PC-9 (cell line): ENCODE data around the gene NPR2. TPM values are rescaled to one million over a fixed set of nuclear protein-coding genes. Genes with fewer than 3 reads are reported as not detected.

Experiments used
- BruUV-seq: library from RNA; stranded (reverse); fragments of 400-500 nt; replicated peaks from 2 replicates; lab custom pipeline; 2021; lab: Mats Ljungman, UMichigan
- CTCF ChIA-PET: fragments of 300-600 bp; sonication (Branson Sonifier 250); formaldehyde crosslinking; loops from one replicate; lab custom pipeline; 2022; ENCODE audit warnings: antibody characterized with exemption; lab: Charles Lee
- POLR2A ChIA-PET: fragments of 300-600 bp; sonication (Branson Sonifier 250); formaldehyde crosslinking; loops from one replicate; lab custom pipeline; 2022; ENCODE audit warnings: antibody characterized with exemption; ENCODE audit not compliant: unreplicated experiment; lab: Charles Lee
- DNase-seq, 2 experiments: peaks; one replicate each; pipeline versions ENCODE4 v3.0.0 to v3.0.0-alpha.2; 2015 to 2022; ENCODE audit warnings: mixed read lengths in 1 of 2
- H2AFZ ChIP-seq: fragments of 200-600 bp; sonication (generic); 2 replicates; pipeline ENCODE4 v1.8.1; 2017; ENCODE audit warnings: antibody characterized with exemption
- H3F3A ChIP-seq: fragments of 200-600 bp; sonication (generic); 2 replicates; pipeline ENCODE4 v1.8.1; 2017; ENCODE audit warnings: antibody characterized with exemption, mild to moderate bottlenecking, low read depth; ENCODE audit not compliant: insufficient read depth
- H3K27ac ChIP-seq: fragments of 200-600 bp; sonication (generic); 2 replicates; pipeline ENCODE4 v1.6.1; 2016; ENCODE audit warnings: mixed run types
- H3K27me3 ChIP-seq: fragments of 200-600 bp; sonication (generic); 2 replicates; pipeline ENCODE4 v1.6.1; 2016; ENCODE audit warnings: low read depth, mixed run types; ENCODE audit not compliant: insufficient read depth
- H3K36me3 ChIP-seq: fragments of 200-600 bp; sonication (generic); 2 replicates; pipeline ENCODE4 v1.6.1; 2016; ENCODE audit warnings: low read depth, mixed run types
- H3K4me1 ChIP-seq: fragments of 200-600 bp; sonication (generic); replicated peaks from 2 replicates; pipeline ENCODE4 v1.6.1; 2016; ENCODE audit warnings: mixed run types; ENCODE audit not compliant: insufficient read depth
- H3K4me2 ChIP-seq: fragments of 200-600 bp; sonication (generic); 2 replicates; pipeline ENCODE4 v1.6.1; 2017; ENCODE audit warnings: mixed run types
- H3K4me3 ChIP-seq: fragments of 200-600 bp; sonication (generic); 2 replicates; pipeline ENCODE4 v1.6.1; 2016; ENCODE audit warnings: mixed run types
- H3K79me2 ChIP-seq: fragments of 200-600 bp; sonication (generic); 2 replicates; pipeline ENCODE4 v1.6.1; 2017; ENCODE audit warnings: low read depth, mixed run types
- H3K9me2 ChIP-seq: fragments of 200-600 bp; sonication (generic); 2 replicates; pipeline ENCODE4 v1.8.1; 2017; ENCODE audit warnings: mild to moderate bottlenecking; ENCODE audit not compliant: insufficient read depth
- H3K9me3 ChIP-seq: fragments of 200-600 bp; sonication (generic); 2 replicates; pipeline ENCODE4 v1.8.1; 2016; ENCODE audit warnings: low read depth; ENCODE audit not compliant: insufficient read depth
- H4K20me1 ChIP-seq: fragments of 200-600 bp; sonication (generic); 2 replicates; pipeline ENCODE4 v1.8.1; 2017; ENCODE audit not compliant: insufficient read depth
- EZH2 ChIP-seq: fragments of 200-600 bp; sonication (generic); IDR thresholded peaks from 2 replicates; pipeline ENCODE4 v1.8.0; 2017; ENCODE audit warnings: antibody characterized with exemption, low read depth
- intact Hi-C: fragments of 100-400 bp; cut with micrococcal nuclease; formaldehyde crosslinking; loops from one replicate; pipeline ENCODE4 v1.10.0; 2022; ENCODE audit not compliant: unreplicated experiment
- total RNA-seq: library from RNA; stranded (reverse); gene quantifications from 2 replicates; pipeline ENCODE4 v1.2.3, GENCODE V29; 2021
- TF ChIP-seq, protein P1 (sequence below): fragments of 200-600 bp; sonication (generic); conservative IDR thresholded peaks from 2 replicates; pipeline ENCODE4 v1.6.1; 2017; ENCODE audit warnings: mixed run types, antibody characterized with exemption, mild to moderate bottlenecking, moderate library complexity

Gene NPR2
- total RNA-seq, 1 experiment from 2014 or later: 11.3 TPM

DNA sequence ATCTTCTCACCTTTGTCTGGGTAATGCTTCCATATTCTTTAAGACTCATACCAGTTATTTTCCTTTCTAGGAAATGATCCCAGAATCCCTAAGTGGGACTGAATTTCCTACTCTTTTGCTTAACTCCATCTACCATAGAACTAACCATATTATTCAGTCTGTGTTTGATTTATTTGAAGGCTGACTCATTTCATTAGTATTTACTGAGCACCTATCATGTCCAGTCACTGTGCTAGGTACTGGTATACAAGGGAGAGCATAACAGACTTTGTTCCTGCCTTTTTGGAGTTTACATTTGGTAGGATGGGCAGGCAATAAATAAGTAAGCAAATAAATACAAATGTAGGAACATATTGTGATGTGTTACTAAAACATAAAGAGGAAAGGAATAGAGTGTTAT, 4.3 kb downstream of the NPR2 start:
- no peak overlapping the region for H2AFZ ChIP-seq
- no peaks in the 10 kb centered on the region for H3K27me3 ChIP-seq
- TF ChIP-seq, protein P1, sequence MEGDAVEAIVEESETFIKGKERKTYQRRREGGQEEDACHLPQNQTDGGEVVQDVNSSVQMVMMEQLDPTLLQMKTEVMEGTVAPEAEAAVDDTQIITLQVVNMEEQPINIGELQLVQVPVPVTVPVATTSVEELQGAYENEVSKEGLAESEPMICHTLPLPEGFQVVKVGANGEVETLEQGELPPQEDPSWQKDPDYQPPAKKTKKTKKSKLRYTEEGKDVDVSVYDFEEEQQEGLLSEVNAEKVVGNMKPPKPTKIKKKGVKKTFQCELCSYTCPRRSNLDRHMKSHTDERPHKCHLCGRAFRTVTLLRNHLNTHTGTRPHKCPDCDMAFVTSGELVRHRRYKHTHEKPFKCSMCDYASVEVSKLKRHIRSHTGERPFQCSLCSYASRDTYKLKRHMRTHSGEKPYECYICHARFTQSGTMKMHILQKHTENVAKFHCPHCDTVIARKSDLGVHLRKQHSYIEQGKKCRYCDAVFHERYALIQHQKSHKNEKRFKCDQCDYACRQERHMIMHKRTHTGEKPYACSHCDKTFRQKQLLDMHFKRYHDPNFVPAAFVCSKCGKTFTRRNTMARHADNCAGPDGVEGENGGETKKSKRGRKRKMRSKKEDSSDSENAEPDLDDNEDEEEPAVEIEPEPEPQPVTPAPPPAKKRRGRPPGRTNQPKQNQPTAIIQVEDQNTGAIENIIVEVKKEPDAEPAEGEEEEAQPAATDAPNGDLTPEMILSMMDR: no peak
- TF ChIP-seq EZH2: no peak
- H3K4me1 ChIP-seq: 0 out of 2 replicates have a peak, but pooled peaks cover 7% of the 10 kb centered on the region
- H3K27ac ChIP-seq: no peak overlapping the region
- H3K4me3 ChIP-seq: no peak overlapping the region
- POLR2A ChIA-PET: no interaction called here
- CTCF ChIA-PET: interaction anchor here (0.6 kb wide), 1 partner anchor 287 kb away, joined by 3 read pairs; no protein-coding TSS in a partner anchor
- H3F3A ChIP-seq: no peaks in the 10 kb centered on the region; the same call in 1 of the 2 replicates
- no peaks in the 10 kb centered on the region for H4K20me1 ChIP-seq
- DNase-seq: no peak
- H3K9me3 ChIP-seq: no peaks in the 10 kb centered on the region
- H3K4me2 ChIP-seq: no peak overlapping the region
- H3K36me3 ChIP-seq: no peaks in the 10 kb centered on the region
- intact Hi-C loops: no loop called here
- BruUV-seq: no TSS peak
- H3K9me2 ChIP-seq: no peaks in the 10 kb centered on the region
- H3K79me2 ChIP-seq: no peaks in the 10 kb centered on the region

DNA sequence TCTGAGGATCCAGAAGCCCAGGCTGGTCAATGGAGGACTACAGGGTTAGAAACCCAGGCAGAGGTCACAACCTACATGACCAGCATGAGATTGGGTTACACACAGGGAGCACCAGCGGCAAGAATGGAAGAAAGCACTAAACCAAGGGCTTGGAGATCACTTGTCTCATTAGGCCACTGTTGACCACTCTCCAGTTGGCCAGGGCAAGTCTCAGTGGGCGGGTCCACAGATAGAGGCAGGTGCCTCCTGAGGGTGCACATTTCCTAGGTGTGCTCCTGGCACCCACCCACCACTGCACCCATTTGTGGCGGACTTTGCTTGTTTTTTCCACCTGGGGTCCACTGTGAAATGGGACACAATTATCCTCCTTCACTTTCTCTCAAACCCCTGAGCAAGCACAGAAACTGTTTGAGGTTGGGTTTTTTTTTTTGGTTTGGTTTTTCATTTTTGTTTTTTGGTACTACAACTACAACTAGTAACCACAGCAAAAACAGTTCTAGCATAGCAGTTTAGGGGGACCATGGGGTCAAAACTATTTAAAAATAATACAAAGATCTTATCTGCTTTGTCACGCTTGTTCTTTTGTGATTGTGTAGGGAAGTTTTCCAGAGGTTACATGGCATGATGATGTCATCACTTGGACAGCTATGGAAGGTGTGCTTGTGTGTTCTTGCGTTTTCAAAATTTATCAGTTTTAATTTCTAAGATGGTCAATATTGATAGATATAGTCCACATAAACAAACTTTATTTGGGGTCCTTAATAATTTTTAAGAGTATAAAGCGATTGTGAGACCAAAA, 6.1 kb downstream of the NPR2 start:
- CTCF ChIA-PET: no interaction called here
- Histone ChIP-seq H3F3A (no peaks in the 10 kb centered on the region; the same call in 1 of the 2 replicates), H3K4me2 (no peak overlapping the region), H3K36me3 (no peaks in the 10 kb centered on the region), H3K27ac (no peak overlapping the region), H3K27me3 (no peaks in the 10 kb centered on the region), H4K20me1 (no peaks in the 10 kb centered on the region), H3K9me3 (no peaks in the 10 kb centered on the region), H3K4me3 (no peak overlapping the region), H3K4me1 (0 out of 2 replicates have a peak, but pooled peaks cover 7% of the 10 kb centered on the region), H3K79me2 (no peaks in the 10 kb centered on the region), H3K9me2 (no peaks in the 10 kb centered on the region), H2AFZ (no peak overlapping the region)
- DNase-seq: no peak
- no TSS peak for BruUV-seq
- POLR2A ChIA-PET: no interaction called here
- TF ChIP-seq, protein P1: no peak
- no peak for TF ChIP-seq EZH2
- intact Hi-C loops: no loop called here

DNA sequence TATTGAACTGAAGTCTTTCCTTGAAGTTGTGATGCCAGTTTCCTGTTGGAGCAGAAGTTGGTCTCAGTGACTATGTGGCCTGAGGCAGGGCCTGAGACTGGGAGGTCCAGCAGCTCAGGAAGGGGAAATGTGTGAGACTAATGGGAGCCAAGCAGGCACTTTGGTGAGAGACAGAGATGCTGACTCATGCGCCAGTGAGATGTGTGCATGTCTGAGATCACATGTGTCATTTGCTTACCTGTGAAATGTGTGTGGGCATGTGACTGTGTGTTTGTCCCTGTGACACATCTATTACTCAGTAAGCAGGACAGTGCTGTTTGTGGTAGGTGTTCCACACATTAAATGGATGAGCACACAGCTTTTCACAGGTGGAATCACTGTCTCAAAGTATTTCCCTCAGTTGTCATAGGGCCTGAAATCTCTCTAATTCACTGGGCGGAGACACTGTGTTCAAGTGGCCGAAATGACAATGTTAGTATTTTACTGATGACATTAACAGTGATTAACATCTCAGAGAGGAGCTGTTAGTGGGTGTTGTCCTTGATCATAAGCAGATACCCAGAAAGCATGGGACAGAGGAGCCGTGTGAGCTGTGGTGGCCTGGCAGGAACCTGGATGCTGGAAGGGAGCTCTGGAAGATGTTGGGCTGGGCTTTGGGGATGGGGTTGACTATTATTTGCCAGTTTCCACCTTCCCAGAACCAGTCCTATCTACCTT, 7.4 kb downstream of the NPR2 start:
- Histone ChIP-seq H4K20me1 (no peaks in the 10 kb centered on the region), H3F3A (no peaks in the 10 kb centered on the region; the same call in 1 of the 2 replicates), H3K9me3 (no peaks in the 10 kb centered on the region), H3K9me2 (no peaks in the 10 kb centered on the region), H3K36me3 (no peaks in the 10 kb centered on the region), H2AFZ (no peak overlapping the region), H3K27ac (peak overlapping the region; percentile 29; the same call in 1 of the 2 replicates), H3K79me2 (no peaks in the 10 kb centered on the region), H3K27me3 (no peaks in the 10 kb centered on the region), H3K4me3 (no peak overlapping the region), H3K4me1 (0 out of 2 replicates have a peak, but pooled peaks cover 7% of the 10 kb centered on the region), H3K4me2 (no peak overlapping the region)
- ChIA-PET CTCF (interaction anchor here (0.6 kb wide), 1 partner anchor 79 kb away, joined by 3 read pairs; no protein-coding TSS in a partner anchor), POLR2A (no interaction called here)
- intact Hi-C loops: no loop called here
- peak in 1 of 2 experiments; percentile 58 for DNase-seq
- no peak for TF ChIP-seq EZH2
- TF ChIP-seq, protein P1: no peak
- no TSS peak for BruUV-seq
